Activated CD8-positive, alpha-beta T cell treated with anti-CD3 and anti-CD28 coated beads, Interleukin-2, amount 10 ng/mL, durations not matched to agents 7 days and 5 days (primary cell): ENCODE measurements around the gene SRBD1. TPM values are rescaled to one million over a fixed set of nuclear protein-coding genes. Genes with fewer than 3 reads are reported as not detected.

ENCODE experiments used
- ATAC-seq: fragments of 150-1000 bp; cut with Tn5 transposase; one replicate; pipeline ENCODE4 v1.10.0; 2021; ENCODE audit warnings: moderate library complexity
- CTCF ChIA-PET: fragments of 350-600 bp; sonication (Branson Sonifier 250); formaldehyde crosslinking; loops from one replicate; lab custom pipeline; 2021; ENCODE audit warnings: antibody characterized with exemption; lab: Charles Lee
- POLR2A ChIA-PET: fragments of 350-600 bp; sonication (Branson Sonifier 250); formaldehyde crosslinking; loops from one replicate; lab custom pipeline; 2021; ENCODE audit warnings: antibody characterized with exemption; lab: Charles Lee
- DNase-seq: peaks from one replicate; pipeline ENCODE4 v3.0.0-alpha.2; 2020
- H3K27ac Mint-ChIP-seq: one replicate; pipeline ENCODE4 v1.8.0; 2021; ENCODE audit warnings: mild to moderate bottlenecking, mixed read lengths
- H3K27me3 Mint-ChIP-seq: one replicate; pipeline ENCODE4 v1.8.0; 2021; ENCODE audit warnings: low read depth, mixed read lengths
- H3K36me3 Mint-ChIP-seq: one replicate; pipeline ENCODE4 v1.8.0; 2021; ENCODE audit warnings: low read depth, mixed read lengths
- H3K4me1 Mint-ChIP-seq: one replicate; pipeline ENCODE4 v1.8.0; 2021; ENCODE audit warnings: low read depth, mixed read lengths
- H3K4me3 Mint-ChIP-seq: one replicate; pipeline ENCODE4 v1.8.0; 2021; ENCODE audit warnings: mild to moderate bottlenecking, mixed read lengths
- H3K9me3 Mint-ChIP-seq: one replicate; pipeline ENCODE4 v1.8.0; 2022; ENCODE audit warnings: mixed read lengths; ENCODE audit not compliant: insufficient read depth
- total RNA-seq, 2 experiments: library from RNA; stranded (reverse); gene quantifications; one replicate each; pipeline ENCODE4 v1.2.3, GENCODE V29; 2021

SRBD1 gene
- total RNA-seq, 2 experiments from 2014 or later = 19.2 to 22.7 TPM

DNA sequence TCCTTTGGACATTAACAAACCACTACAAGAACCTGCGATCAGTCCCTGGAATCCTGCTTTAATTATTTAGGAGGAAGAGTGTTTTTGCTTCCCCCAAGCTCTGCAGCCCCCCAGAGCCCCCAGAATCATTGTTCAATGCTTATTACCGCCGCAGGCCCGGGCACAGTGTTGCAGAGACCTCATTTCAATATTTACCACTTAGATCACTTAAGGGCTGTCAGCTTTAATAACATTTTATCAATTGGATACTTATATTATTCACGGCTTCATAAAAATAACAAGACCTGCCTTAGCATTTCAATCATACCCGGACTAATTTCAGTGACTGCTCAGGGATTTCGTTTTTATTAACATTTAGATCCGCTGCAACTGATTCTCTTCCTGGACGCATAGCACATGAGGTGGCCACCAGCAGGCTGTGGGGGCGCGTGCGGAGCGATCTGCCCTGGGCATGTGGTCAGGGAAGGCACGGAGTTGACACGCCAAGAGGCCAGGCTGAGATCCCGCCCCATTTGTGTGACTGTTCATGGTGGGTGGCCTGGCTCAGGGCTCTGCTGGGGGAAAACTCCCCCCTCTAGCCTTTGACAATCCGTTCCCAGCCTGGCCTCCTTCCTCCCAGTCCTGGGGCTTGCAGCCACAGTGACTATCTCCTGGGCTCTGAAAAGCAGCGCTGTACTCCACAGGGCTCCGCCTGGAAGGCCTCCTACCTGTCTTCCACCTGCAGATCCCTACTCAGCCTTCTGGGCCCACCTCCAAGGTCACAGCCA lies 267.6 kb downstream of the SRBD1 start:
- H3K27me3 Mint-ChIP-seq = no peaks in the 10 kb centered on the region
- ATAC-seq = no peak
- no peaks in the 10 kb centered on the region for H3K4me1 Mint-ChIP-seq
- ChIA-PET POLR2A (no interaction called here), CTCF (no interaction called here)
- H3K4me3 Mint-ChIP-seq = no peak overlapping the region
- no peaks in the 10 kb centered on the region for H3K9me3 Mint-ChIP-seq
- H3K36me3 Mint-ChIP-seq = no peaks in the 10 kb centered on the region
- DNase-seq = no peak
- H3K27ac Mint-ChIP-seq = no peak overlapping the region

DNA sequence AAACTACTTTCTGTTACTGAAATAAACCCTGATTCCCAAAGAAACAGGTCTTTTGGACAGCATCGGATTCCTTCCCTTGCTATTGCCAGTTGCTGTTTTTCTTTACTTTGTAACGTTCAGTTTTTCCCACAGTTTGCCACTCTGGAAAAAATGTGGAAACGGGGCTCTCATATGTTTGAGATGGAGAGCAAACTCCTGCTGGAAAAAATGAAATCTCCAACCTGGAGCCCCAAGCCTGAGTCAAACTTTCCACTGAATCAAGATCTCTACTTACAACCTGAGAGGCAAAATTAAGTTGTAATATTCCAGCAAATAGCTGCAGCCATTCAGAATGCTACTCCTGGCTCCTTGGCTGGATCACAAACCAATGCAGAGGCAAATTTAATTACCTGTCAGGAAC lies 270.7 kb downstream of the SRBD1 start:
- CTCF ChIA-PET = no interaction called here
- DNase-seq = no peak

DNA sequence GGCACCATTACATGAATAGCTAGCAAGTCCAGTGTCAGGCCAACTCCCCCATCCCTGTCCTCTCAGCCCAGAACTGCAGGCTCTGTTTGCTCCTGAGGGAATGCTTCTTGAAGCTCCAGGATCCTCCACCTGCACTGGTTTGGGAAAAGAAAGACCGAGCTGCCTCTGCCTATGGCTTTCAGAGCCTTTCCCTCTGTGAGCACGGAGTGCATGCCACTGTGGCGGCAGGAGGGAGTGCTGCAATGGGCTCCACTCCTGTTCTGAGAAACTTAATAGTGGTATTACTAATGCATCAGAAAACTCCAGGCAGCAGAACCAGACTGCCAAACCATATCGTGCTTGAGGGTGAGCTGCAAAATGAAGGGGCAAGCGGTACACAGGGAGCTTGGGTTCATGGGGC lies 271.8 kb downstream of the SRBD1 start:
- H3K27me3 Mint-ChIP-seq = no peaks in the 10 kb centered on the region
- ChIA-PET CTCF (no interaction called here), POLR2A (no interaction called here)
- no peaks in the 10 kb centered on the region for H3K36me3 Mint-ChIP-seq
- DNase-seq (no peak), ATAC-seq (no peak)
- no peak overlapping the region for H3K27ac Mint-ChIP-seq
- no peaks in the 10 kb centered on the region for H3K9me3 Mint-ChIP-seq
- H3K4me3 Mint-ChIP-seq = no peak overlapping the region
- no peaks in the 10 kb centered on the region for H3K4me1 Mint-ChIP-seq

More for the DNA sequence above, 270.7 kb downstream of the SRBD1 start:
- no peaks in the 10 kb centered on the region for H3K9me3 Mint-ChIP-seq
- no peaks in the 10 kb centered on the region for H3K36me3 Mint-ChIP-seq
- POLR2A ChIA-PET = no interaction called here
- no peak overlapping the region for H3K27ac Mint-ChIP-seq
- no peak overlapping the region for H3K4me3 Mint-ChIP-seq
- ATAC-seq = no peak
- no peaks in the 10 kb centered on the region for H3K27me3 Mint-ChIP-seq
- no peaks in the 10 kb centered on the region for H3K4me1 Mint-ChIP-seq

Other genes with a start within 250 kb of the SRBD1 start
- gene PRKCE, start 40.4 kb upstream of the SRBD1 start, total RNA-seq = 10 to 100 TPM; 15.4 to 16.2 TPM